ENCODE measurements around the gene RANBP17. TPM values are rescaled to one million over a fixed set of nuclear protein-coding genes. Genes with fewer than 3 reads are reported as not detected.

Gene RANBP17
- total RNA-seq, 1 donor from 2014 or later = not detected

DNA sequence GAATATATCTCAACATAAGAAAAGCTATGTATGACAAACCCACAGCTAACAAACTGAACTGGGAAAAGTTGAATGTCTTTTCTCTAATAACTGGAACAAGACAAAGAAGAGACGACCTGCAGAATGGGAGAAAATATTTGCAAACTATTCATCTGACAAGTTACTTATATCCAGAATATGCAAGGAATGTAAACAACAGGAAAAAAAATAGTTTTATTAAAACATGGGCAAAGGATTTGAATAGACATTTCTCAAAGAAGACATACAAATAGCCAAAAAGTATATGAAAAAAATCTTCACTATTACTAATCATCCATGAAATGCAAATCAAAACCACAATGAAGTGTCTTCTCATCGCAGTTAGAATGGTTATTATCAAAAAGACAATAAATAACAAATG is 265.5 kb downstream of the RANBP17 start:
- Mint-ChIP-seq H3K4me3 (ENCODE audit: low read depth) (no peak overlapping the region), H3K27ac (no peak overlapping the region), H3K27me3 (ENCODE audit: low read depth) (no peaks in the 10 kb centered on the region), H3K36me3 (ENCODE audit: low read depth) (no peaks in the 10 kb centered on the region), H3K9me3 (no peaks in the 10 kb centered on the region), H3K4me1 (ENCODE audit: low read depth) (no peaks in the 10 kb centered on the region)
- intact Hi-C loops (cut with micrococcal nuclease) = no loop called here
- no peak for DNase-seq (ENCODE audit: low spot score)

DNA sequence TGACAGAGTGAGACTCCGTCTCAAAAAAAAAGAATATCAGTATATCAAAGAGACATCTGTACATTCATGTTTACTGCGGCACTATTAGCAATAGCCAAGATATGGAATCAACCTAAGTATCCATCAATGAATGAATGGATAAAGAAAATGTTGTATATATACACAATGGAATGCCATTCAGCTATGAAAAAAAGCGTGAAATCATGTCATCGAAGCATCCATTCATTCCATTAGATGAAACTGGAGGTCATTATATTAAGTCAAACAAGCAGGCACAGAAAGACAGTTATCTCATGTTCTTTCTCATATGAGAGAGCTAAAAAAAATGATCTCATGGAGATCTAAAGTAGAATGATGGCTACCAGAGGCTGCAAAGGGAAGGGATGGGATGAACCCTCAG is 266.3 kb downstream of the RANBP17 start:
- DNase-seq (ENCODE audit: low spot score) = no peak
- H3K36me3 Mint-ChIP-seq (ENCODE audit: low read depth) = no peaks in the 10 kb centered on the region
- H3K9me3 Mint-ChIP-seq = no peaks in the 10 kb centered on the region
- H3K4me3 Mint-ChIP-seq (ENCODE audit: low read depth) = no peak overlapping the region
- intact Hi-C loops (cut with micrococcal nuclease) = no loop called here
- no peaks in the 10 kb centered on the region for H3K4me1 Mint-ChIP-seq (ENCODE audit: low read depth)
- no peak overlapping the region for H3K27ac Mint-ChIP-seq
- no peaks in the 10 kb centered on the region for H3K27me3 Mint-ChIP-seq (ENCODE audit: low read depth)

DNA sequence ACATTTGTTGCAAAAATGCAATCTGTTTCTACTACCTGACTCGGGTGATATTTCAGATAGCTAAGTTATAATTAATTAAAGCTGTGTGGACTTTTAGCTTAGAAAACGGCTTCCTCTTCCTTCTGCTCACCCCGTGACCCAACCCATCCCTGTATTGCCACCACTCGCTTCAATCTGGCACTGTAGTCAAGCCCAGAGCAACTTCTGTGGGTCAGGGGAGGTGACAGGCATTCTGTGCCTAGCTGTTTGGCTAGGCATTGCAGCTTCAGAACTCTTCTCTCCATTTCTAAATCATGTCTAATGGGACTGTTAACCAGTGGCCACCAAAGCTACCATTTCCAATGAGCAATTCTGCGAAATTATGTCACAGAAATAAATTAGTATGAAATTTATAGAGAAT is 267.5 kb downstream of the RANBP17 start:
- Mint-ChIP-seq H3K36me3 (ENCODE audit: low read depth) (no peaks in the 10 kb centered on the region), H3K27me3 (ENCODE audit: low read depth) (no peaks in the 10 kb centered on the region), H3K27ac (no peak overlapping the region), H3K4me3 (ENCODE audit: low read depth) (no peak overlapping the region), H3K4me1 (ENCODE audit: low read depth) (no peaks in the 10 kb centered on the region), H3K9me3 (no peaks in the 10 kb centered on the region)
- intact Hi-C loops (cut with micrococcal nuclease) = no loop called here
- no peak for DNase-seq (ENCODE audit: low spot score)

DNA sequence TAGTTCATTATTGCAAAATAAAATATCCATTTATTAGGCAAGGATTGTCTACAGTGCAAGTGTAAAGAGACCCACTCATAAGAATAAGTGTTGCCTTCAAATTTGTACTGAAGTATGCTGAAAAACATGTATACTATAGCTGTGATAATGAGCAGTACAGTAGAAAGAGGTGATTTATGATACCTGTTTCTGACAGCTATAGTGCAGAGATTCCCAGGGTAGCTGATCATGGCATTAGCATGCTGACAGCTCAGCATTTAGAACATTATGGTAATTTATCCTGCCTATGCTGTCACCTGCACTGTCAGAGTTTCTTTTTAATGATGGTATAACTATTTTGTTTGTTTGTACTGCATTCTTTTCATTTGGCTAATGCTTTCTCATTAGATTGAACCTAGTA is 269.7 kb downstream of the RANBP17 start:
- Mint-ChIP-seq H3K36me3 (ENCODE audit: low read depth) (no peaks in the 10 kb centered on the region), H3K27me3 (ENCODE audit: low read depth) (no peaks in the 10 kb centered on the region), H3K4me1 (ENCODE audit: low read depth) (no peaks in the 10 kb centered on the region), H3K9me3 (no peaks in the 10 kb centered on the region), H3K4me3 (ENCODE audit: low read depth) (no peak overlapping the region), H3K27ac (no peak overlapping the region)
- intact Hi-C loops (cut with micrococcal nuclease) = no loop called here
- DNase-seq (ENCODE audit: low spot score) = no peak

DNA sequence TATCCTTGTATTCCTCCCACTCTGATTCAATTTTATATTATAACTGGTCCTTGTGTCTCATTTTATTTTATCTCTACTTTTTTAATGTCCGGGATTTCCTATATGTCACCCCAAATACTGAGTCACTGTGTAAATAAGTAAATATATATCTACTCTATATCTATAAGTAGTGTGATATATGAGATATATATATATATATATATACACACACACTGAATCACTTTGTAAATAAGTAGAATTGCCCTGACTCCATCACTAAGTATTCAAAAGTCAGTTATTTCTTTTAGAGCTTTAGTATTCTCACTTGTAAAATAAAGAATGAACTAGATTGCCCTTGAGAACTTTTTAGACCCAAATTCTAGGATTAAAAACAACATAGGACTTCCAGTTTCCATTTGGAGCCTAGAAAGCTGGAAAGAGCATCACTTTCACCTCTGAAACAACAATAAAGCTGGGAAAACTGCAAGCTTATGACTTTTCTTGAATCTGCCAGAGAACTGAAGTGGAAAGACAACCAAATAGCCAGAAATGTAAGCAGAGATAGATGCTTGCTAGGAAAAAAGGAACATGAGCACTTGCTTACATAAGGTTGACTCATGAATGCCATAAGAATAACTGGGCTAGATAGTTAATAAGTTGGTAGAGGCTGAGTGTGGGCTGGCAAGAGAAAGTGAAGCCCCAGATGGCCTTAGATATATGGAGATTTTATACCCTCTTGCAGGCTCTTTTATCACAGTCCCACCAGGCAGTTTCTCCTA is 276.1 kb downstream of the RANBP17 start:
- Mint-ChIP-seq H3K27ac (no peak overlapping the region), H3K4me3 (ENCODE audit: low read depth) (no peak overlapping the region), H3K9me3 (no peaks in the 10 kb centered on the region), H3K27me3 (ENCODE audit: low read depth) (no peaks in the 10 kb centered on the region), H3K4me1 (ENCODE audit: low read depth) (no peaks in the 10 kb centered on the region), H3K36me3 (ENCODE audit: low read depth) (no peaks in the 10 kb centered on the region)
- intact Hi-C loops (cut with micrococcal nuclease) = no loop called here
- DNase-seq (ENCODE audit: low spot score) = no peak

DNA sequence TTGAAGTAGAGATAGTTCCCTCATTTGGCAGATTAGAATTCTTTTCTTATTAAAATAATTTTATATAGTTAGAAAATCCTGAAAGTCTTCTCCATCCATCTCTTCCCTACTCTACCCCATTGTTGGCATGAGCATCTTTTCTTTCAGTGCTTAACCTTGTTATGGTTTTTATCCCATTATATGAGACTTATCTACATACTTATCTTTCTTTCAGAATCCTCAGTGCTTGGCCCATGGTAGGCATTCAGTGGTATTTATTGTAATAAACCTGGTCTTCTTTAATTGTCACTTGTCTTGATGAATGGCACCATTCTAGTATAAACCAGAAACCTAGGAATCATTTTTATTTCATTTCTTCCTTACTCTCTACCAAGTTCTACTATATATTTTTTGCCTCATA is 277.4 kb downstream of the RANBP17 start:
- Mint-ChIP-seq H3K9me3 (no peaks in the 10 kb centered on the region), H3K27me3 (ENCODE audit: low read depth) (no peaks in the 10 kb centered on the region), H3K36me3 (ENCODE audit: low read depth) (no peaks in the 10 kb centered on the region), H3K27ac (no peak overlapping the region), H3K4me3 (ENCODE audit: low read depth) (no peak overlapping the region), H3K4me1 (ENCODE audit: low read depth) (no peaks in the 10 kb centered on the region)
- DNase-seq (ENCODE audit: low spot score) = no peak
- intact Hi-C loops (cut with micrococcal nuclease) = no loop called here

DNA sequence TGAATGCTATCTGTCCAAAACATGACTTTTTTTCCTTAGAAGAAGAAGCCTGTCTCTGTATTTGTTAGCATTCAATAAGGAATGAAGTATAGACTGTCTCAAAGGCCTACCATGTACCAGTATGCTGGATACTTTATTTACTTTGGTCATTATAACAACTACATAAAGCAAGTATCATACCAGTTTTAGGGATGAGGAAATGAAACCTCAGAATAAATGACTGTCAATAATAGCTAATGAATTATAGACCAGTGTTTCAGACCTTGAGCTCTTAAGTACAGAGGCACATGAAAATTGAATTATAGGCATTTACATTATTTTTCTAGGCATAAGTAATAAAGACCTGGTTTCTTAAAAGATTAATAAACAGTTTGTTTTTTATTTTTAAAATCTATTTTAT is 280.8 kb downstream of the RANBP17 start:
- H3K27me3 Mint-ChIP-seq (ENCODE audit: low read depth) = no peaks in the 10 kb centered on the region
- H3K4me3 Mint-ChIP-seq (ENCODE audit: low read depth) = no peak overlapping the region
- intact Hi-C loops (cut with micrococcal nuclease) = no loop called here
- no peak overlapping the region for H3K27ac Mint-ChIP-seq
- DNase-seq (ENCODE audit: low spot score) = no peak
- no peaks in the 10 kb centered on the region for H3K9me3 Mint-ChIP-seq
- H3K36me3 Mint-ChIP-seq (ENCODE audit: low read depth) = no peaks in the 10 kb centered on the region
- no peaks in the 10 kb centered on the region for H3K4me1 Mint-ChIP-seq (ENCODE audit: low read depth)

DNA sequence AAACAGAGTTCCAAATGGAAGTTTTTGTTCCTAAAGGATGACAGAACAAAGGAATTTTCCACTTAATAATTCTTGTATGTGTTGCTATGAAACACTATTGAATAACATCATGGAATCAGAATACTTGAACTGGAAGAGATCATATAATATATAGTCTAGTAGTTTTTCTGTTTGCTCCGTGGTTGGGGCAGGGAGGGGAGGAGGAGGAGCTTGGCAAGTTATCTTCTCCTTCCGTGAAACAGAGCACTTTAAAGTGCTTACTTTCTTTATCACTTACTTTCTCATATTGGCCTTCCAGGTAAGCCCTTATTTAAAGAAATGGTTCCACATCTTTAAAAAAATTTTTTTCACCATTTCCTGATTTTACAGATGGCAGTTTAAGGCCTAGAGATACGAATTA is 281.4 kb downstream of the RANBP17 start:
- no peak overlapping the region for H3K4me3 Mint-ChIP-seq (ENCODE audit: low read depth)
- H3K36me3 Mint-ChIP-seq (ENCODE audit: low read depth) = no peaks in the 10 kb centered on the region
- no peaks in the 10 kb centered on the region for H3K27me3 Mint-ChIP-seq (ENCODE audit: low read depth)
- no peaks in the 10 kb centered on the region for H3K4me1 Mint-ChIP-seq (ENCODE audit: low read depth)
- no peak overlapping the region for H3K27ac Mint-ChIP-seq
- intact Hi-C loops (cut with micrococcal nuclease) = no loop called here
- no peak for DNase-seq (ENCODE audit: low spot score)
- H3K9me3 Mint-ChIP-seq = no peaks in the 10 kb centered on the region

DNA sequence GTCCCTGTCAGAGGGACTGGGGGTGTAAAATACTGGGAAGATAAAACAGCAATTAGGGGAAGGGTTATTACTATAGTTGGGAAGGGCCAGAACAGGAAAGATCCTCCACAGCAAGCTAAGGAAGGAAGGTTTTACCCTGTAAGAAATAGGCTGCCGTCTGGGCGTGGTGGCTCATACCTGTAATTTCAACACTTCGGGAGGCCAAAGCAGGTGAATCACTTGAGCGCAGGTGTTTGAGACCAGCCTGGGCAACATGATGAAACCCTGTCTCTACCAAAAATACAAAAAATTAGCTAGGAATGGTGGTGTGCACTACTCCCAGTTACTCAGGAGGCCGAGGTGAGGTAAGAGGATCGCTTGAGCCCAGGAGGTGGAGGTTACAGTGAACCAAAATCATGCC is 282.1 kb downstream of the RANBP17 start:
- no peak for DNase-seq (ENCODE audit: low spot score)
- H3K27ac Mint-ChIP-seq = no peak overlapping the region
- H3K4me1 Mint-ChIP-seq (ENCODE audit: low read depth) = no peaks in the 10 kb centered on the region
- no peaks in the 10 kb centered on the region for H3K27me3 Mint-ChIP-seq (ENCODE audit: low read depth)
- H3K36me3 Mint-ChIP-seq (ENCODE audit: low read depth) = no peaks in the 10 kb centered on the region
- H3K9me3 Mint-ChIP-seq = no peaks in the 10 kb centered on the region
- intact Hi-C loops (cut with micrococcal nuclease) = no loop called here
- no peak overlapping the region for H3K4me3 Mint-ChIP-seq (ENCODE audit: low read depth)

DNA sequence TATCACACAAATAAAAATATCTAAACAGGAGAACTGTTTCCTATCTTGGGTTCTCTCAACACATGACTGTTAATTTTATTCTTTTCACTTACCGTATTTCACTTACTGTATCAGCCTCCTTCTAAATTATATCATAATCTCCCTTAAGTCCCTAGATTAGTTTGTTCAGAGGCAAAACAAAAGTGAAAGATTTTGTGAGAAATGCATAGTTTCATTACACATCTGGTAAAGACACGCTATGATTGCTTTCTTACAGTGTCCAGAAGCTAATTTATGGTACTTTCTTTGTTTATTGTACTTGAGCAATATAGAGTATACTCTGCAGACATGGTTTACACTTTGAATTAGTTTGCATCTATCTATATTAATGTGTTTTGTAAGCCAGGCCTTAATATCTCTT is 287.5 kb downstream of the RANBP17 start:
- DNase-seq (ENCODE audit: low spot score) = no peak
- no peaks in the 10 kb centered on the region for H3K36me3 Mint-ChIP-seq (ENCODE audit: low read depth)
- intact Hi-C loops (cut with micrococcal nuclease) = no loop called here
- no peaks in the 10 kb centered on the region for H3K9me3 Mint-ChIP-seq
- H3K4me1 Mint-ChIP-seq (ENCODE audit: low read depth) = no peaks in the 10 kb centered on the region
- no peak overlapping the region for H3K4me3 Mint-ChIP-seq (ENCODE audit: low read depth)
- peaks cover 5% of the 10 kb centered on the region for H3K27me3 Mint-ChIP-seq (ENCODE audit: low read depth)
- no peak overlapping the region for H3K27ac Mint-ChIP-seq

DNA sequence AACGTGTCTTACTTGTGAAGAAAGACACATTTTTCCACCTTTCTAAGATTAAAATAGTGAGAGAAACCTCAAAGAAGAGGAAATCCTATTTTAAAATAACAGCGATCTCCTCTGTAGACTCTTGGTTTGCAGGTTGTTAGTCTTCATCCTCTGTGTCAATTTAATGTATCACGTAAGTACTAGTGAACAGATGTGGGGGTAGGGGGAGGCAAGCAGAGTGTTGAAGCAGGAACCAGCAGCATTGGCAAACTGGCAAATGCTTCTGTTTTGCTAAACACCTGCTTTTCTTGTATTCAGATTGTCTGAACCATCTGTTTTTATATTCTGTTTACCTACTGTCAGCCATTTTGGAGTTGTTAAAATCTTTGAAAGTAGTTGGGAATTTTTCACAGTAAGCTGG is 288.0 kb downstream of the RANBP17 start:
- Mint-ChIP-seq H3K4me3 (ENCODE audit: low read depth) (no peak overlapping the region), H3K4me1 (ENCODE audit: low read depth) (no peaks in the 10 kb centered on the region), H3K9me3 (no peaks in the 10 kb centered on the region), H3K27me3 (ENCODE audit: low read depth) (peaks cover 5% of the 10 kb centered on the region), H3K36me3 (ENCODE audit: low read depth) (no peaks in the 10 kb centered on the region), H3K27ac (no peak overlapping the region)
- no peak for DNase-seq (ENCODE audit: low spot score)
- intact Hi-C loops (cut with micrococcal nuclease) = no loop called here

DNA sequence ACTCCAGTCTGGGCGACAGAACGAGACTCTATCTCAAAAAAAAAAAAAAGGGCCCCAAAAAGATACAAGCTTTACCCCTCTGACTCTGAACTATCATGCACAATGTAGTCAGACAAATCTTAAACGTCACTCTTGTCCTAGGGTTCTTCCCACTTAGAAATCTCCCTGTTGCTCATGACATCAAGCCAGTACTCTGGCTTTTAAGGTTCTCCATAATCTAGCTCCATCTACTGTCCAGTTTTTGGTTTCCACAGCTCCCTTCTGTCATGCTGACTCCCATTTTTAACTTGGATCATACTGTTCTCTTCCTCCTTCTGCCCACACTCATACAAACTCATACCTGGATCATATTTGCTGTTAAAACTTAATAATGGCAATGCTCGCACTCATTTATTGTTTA is 290.6 kb downstream of the RANBP17 start:
- Mint-ChIP-seq H3K4me3 (ENCODE audit: low read depth) (no peak overlapping the region), H3K27me3 (ENCODE audit: low read depth) (peaks cover 5% of the 10 kb centered on the region), H3K36me3 (ENCODE audit: low read depth) (no peaks in the 10 kb centered on the region), H3K4me1 (ENCODE audit: low read depth) (no peaks in the 10 kb centered on the region), H3K9me3 (no peaks in the 10 kb centered on the region), H3K27ac (no peak overlapping the region)
- intact Hi-C loops (cut with micrococcal nuclease) = no loop called here
- DNase-seq (ENCODE audit: low spot score) = no peak

DNA sequence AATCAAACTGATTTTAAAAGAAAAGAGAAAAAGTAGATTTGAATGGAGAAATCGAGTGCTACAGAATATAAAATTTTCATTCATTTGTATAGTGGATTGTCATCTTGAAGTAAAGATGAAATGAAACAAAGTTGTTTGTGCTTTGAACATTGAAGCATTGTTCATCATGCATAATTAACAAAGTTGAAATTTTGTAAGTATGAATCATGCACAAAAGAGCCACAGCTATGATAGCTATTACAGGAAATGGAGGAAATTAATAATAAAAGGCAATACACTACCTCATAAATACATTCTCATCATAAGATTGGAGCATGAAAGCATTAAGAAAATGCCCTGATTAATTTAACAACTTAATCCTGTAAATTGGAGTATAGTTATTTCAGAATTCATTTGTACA is 293.8 kb downstream of the RANBP17 start:
- no peaks in the 10 kb centered on the region for H3K9me3 Mint-ChIP-seq
- intact Hi-C loops (cut with micrococcal nuclease) = no loop called here

DNA sequence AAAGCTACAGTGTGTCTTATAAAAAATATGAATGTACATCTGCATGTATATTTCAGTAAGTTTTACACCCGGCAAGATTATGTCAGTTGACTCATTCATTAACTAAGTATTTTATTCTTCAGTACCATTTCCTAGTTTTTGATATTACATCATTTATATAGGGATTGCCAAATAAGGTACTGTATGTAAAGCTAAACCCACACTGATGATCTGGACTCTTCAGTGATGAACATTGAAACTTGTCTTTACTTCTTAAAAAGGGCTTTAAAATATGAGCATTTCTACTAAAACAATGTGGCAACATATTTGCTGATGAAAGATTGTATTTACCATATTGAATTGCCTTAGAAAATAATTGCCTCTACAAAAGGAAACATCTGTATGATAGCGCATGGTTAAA is 295.5 kb downstream of the RANBP17 start:
- no peak for DNase-seq (ENCODE audit: low spot score)
- Mint-ChIP-seq H3K27ac (no peak overlapping the region), H3K27me3 (ENCODE audit: low read depth) (peaks cover 2% of the 10 kb centered on the region), H3K9me3 (no peaks in the 10 kb centered on the region), H3K4me1 (ENCODE audit: low read depth) (no peaks in the 10 kb centered on the region), H3K4me3 (ENCODE audit: low read depth) (no peak overlapping the region), H3K36me3 (ENCODE audit: low read depth) (no peaks in the 10 kb centered on the region)
- intact Hi-C loops (cut with micrococcal nuclease) = no loop called here

More for the DNA sequence above, 293.8 kb downstream of the RANBP17 start:
- no peaks in the 10 kb centered on the region for H3K4me1 Mint-ChIP-seq (ENCODE audit: low read depth)
- peaks cover 2% of the 10 kb centered on the region for H3K27me3 Mint-ChIP-seq (ENCODE audit: low read depth)
- H3K4me3 Mint-ChIP-seq (ENCODE audit: low read depth) = no peak overlapping the region
- no peak for DNase-seq (ENCODE audit: low spot score)
- no peak overlapping the region for H3K27ac Mint-ChIP-seq
- H3K36me3 Mint-ChIP-seq (ENCODE audit: low read depth) = no peaks in the 10 kb centered on the region

All from activated T-helper 2 cell treated with anti-CD3 and anti-CD28 coated beads, Interferon-gamma antibody, Interleukin-2, Interleukin-4, amounts not matched to agents 10 μg/mL and 5 μg/mL and 100 μg/mL, durations not matched to agents 14 hours and 24 hours and 36 hours (primary cell).